ENCODE results near the gene PRKCH. TPM values are rescaled to one million over a fixed set of nuclear protein-coding genes. Genes with fewer than 3 reads are reported as not detected.
A peak's percentile ranks its signal among the peaks of the same experiment; 100 is the strongest.

PRKCH gene
- total RNA-seq, 1 donor from 2014 or later: 43.0 TPM

- Histone ChIP-seq H3K4me1 (peaks cover 15% of the 10 kb centered on the region), H3K36me3 (no peaks in the 10 kb centered on the region), H3K27me3 (no peaks in the 10 kb centered on the region), H3K9me3 (no peaks in the 10 kb centered on the region), H3K4me3 (no peak overlapping the region), H3K27ac (no peak overlapping the region)
- TF ChIP-seq POLR2AphosphoS5 (IDR thresholded peaks at IDR 0.05; ENCODE audit: insufficient read depth in 1 of 2, low read depth in 1 of 2) (peak in 1 of 2 donors; percentile 38), POLR2A (IDR thresholded peaks at IDR 0.05) (no peak), CTCF (IDR thresholded peaks at IDR 0.05) (no peak)
- DNase-seq (ENCODE audit: extremely low spot score in 2 of 2): no peak
- intact Hi-C loops (cut with DNase I): no loop called here
These were observed 44.4 kb downstream of the PRKCH start for GRCh38 chr14:61365667-61366212.

DNA sequence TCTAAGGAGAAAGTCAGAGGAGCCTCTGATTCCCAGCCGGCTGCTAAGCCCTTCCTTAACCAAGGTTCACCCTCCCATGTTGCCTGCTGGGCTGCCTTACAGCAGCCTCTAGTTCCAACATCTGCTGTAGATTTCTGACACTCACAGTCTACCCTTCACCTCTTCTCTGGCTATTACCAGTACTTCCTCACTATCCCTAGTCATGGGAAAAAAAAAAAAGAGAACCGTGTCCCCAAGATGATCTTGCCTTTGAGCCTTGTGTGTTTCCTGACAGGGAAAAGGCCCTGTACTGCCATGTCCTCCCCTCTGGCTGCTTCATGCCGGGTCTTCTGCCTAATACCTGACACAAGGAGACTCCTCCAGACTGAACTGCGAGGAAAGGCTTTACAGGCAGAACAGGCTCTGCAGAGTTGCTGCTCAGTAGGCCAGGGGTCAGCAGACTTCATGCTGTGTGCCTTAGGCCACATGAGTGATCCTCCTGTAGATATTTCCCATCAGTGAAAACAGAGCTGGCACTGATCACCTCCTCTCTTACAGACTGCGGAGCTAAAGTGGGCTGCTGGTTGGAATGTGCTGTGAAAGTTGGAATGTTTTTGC lies 46.8 kb downstream of the PRKCH start:
- intact Hi-C loops (cut with DNase I): no loop called here
- no peak for TF ChIP-seq POLR2AphosphoS5 (IDR thresholded peaks at IDR 0.05; ENCODE audit: insufficient read depth in 1 of 2, low read depth in 1 of 2)
- no peak for TF ChIP-seq CTCF (IDR thresholded peaks at IDR 0.05)
- TF ChIP-seq POLR2A (IDR thresholded peaks at IDR 0.05): no peak
- Histone ChIP-seq H3K9me3 (no peaks in the 10 kb centered on the region), H3K27ac (no peak overlapping the region), H3K27me3 (no peaks in the 10 kb centered on the region), H3K4me1 (peaks cover 15% of the 10 kb centered on the region), H3K4me3 (no peak overlapping the region), H3K36me3 (no peaks in the 10 kb centered on the region)
- no peak for DNase-seq (ENCODE audit: extremely low spot score in 2 of 2)

- intact Hi-C loops (cut with DNase I): no loop called here
- Histone ChIP-seq H3K27me3 (no peaks in the 10 kb centered on the region), H3K9me3 (no peaks in the 10 kb centered on the region), H3K4me3 (no peak overlapping the region), H3K36me3 (no peaks in the 10 kb centered on the region), H3K4me1 (peaks cover 15% of the 10 kb centered on the region), H3K27ac (no peak overlapping the region)
- no peak for DNase-seq (ENCODE audit: extremely low spot score in 2 of 2)
- TF ChIP-seq POLR2A (IDR thresholded peaks at IDR 0.05): no peak
- no peak for TF ChIP-seq CTCF (IDR thresholded peaks at IDR 0.05)
- TF ChIP-seq POLR2AphosphoS5 (IDR thresholded peaks at IDR 0.05; ENCODE audit: insufficient read depth in 1 of 2, low read depth in 1 of 2): no peak
These were observed 47.5 kb downstream of the PRKCH start for GRCh38 chr14:61368781-61369453.

GRCh38 chr14:61369454-61369810 lies 48.1 kb downstream of the PRKCH start:
- Histone ChIP-seq H3K4me1 (peaks cover 15% of the 10 kb centered on the region), H3K27me3 (no peaks in the 10 kb centered on the region), H3K9me3 (no peaks in the 10 kb centered on the region), H3K4me3 (no peak overlapping the region), H3K36me3 (no peaks in the 10 kb centered on the region), H3K27ac (no peak overlapping the region)
- no peak for DNase-seq (ENCODE audit: extremely low spot score in 2 of 2)
- TF ChIP-seq POLR2A (IDR thresholded peaks at IDR 0.05): no peak
- no peak for TF ChIP-seq POLR2AphosphoS5 (IDR thresholded peaks at IDR 0.05; ENCODE audit: insufficient read depth in 1 of 2, low read depth in 1 of 2)
- no peak for TF ChIP-seq CTCF (IDR thresholded peaks at IDR 0.05)
- intact Hi-C loops (cut with DNase I): no loop called here

- H3K27ac ChIP-seq: no peak overlapping the region
- TF ChIP-seq POLR2AphosphoS5 (IDR thresholded peaks at IDR 0.05; ENCODE audit: insufficient read depth in 1 of 2, low read depth in 1 of 2) (no peak), CTCF (IDR thresholded peaks at IDR 0.05) (no peak), POLR2A (IDR thresholded peaks at IDR 0.05) (no peak)
- H3K4me3 ChIP-seq: no peak overlapping the region
- intact Hi-C loops (cut with DNase I): no loop called here
- H3K27me3 ChIP-seq: no peaks in the 10 kb centered on the region
- DNase-seq (ENCODE audit: extremely low spot score in 2 of 2): no peak
- no peaks in the 10 kb centered on the region for H3K9me3 ChIP-seq
- H3K36me3 ChIP-seq: no peaks in the 10 kb centered on the region
- H3K4me1 ChIP-seq: peaks cover 15% of the 10 kb centered on the region
These were observed 51.0 kb downstream of the PRKCH start for GRCh38 chr14:61372379-61372778.
